ENCODE results near the gene KNTC1. TPM values are rescaled to one million over a fixed set of nuclear protein-coding genes. Genes with fewer than 3 reads are reported as not detected.

Gene KNTC1
- total RNA-seq, 1 experiment from 2014 or later, result 71.3 TPM

GRCh38 chr12:122602456-122602855, 75.4 kb downstream of the KNTC1 start:
- H3K27me3 ChIP-seq (ENCODE audit: insufficient read depth, low read length), result no peaks in the 10 kb centered on the region
- H3K27ac Mint-ChIP-seq, result no peak overlapping the region
- H4K91ac ChIP-seq (ENCODE audit: insufficient read length, low read depth, low read length), result no peak overlapping the region
- H3K27ac ChIP-seq (ENCODE audit: insufficient read length, low read depth, low read length), result no peak overlapping the region
- no peak overlapping the region for H2AK5ac ChIP-seq (ENCODE audit: insufficient read length, low read length)
- DNase-seq, result no peak
- no peak overlapping the region for H3K4ac ChIP-seq (ENCODE audit: low read depth, low read length)
- H3K4me1 ChIP-seq (ENCODE audit: insufficient read depth, low read length), result no peaks in the 10 kb centered on the region
- H4K20me1 ChIP-seq (ENCODE audit: control insufficient read depth, insufficient read depth, insufficient read length), result no peaks in the 10 kb centered on the region
- H3K79me2 ChIP-seq (ENCODE audit: insufficient read depth, low read length), result no peaks in the 10 kb centered on the region
- no peak overlapping the region for H4K8ac ChIP-seq (replicated peaks; ENCODE audit: insufficient read length, low read depth, low read length)
- no peaks in the 10 kb centered on the region for H3K27me3 Mint-ChIP-seq (ENCODE audit: low read depth)
- no peak overlapping the region for H2BK5ac ChIP-seq (ENCODE audit: insufficient read length, low read length)
- H2BK12ac ChIP-seq (ENCODE audit: insufficient read length, low read depth, low read length), result no peak overlapping the region
- no peak overlapping the region for H2BK15ac ChIP-seq (ENCODE audit: low read depth, low read length)
- H3K9ac ChIP-seq (ENCODE audit: extremely low read depth, insufficient read length, low read length), result no peak overlapping the region
- no peak overlapping the region for H3K4me3 Mint-ChIP-seq
- WGBS (ENCODE audit: extremely low coverage, insufficient read length, low lambda C conversion rate), result no CpG with 5 or more reads among the region's 2 CpGs
- H3K9me3 ChIP-seq (ENCODE audit: control insufficient read depth, low read depth, low read length), result no peaks in the 10 kb centered on the region
- no peak overlapping the region for H2AFZ ChIP-seq (ENCODE audit: low read length)
- TF ChIP-seq CTCF (conservative IDR thresholded peaks at IDR 0.05), result no peak
- H3K18ac ChIP-seq (ENCODE audit: insufficient read length, low read depth, low read length), result no peak overlapping the region
- no peaks in the 10 kb centered on the region for H3K9me3 Mint-ChIP-seq
- no peak overlapping the region for H3K4me2 ChIP-seq (ENCODE audit: insufficient read depth, insufficient read length, low read length)
- H3K14ac ChIP-seq (ENCODE audit: insufficient read depth, low read length), result no peak overlapping the region
- H3K4me1 Mint-ChIP-seq, result no peaks in the 10 kb centered on the region
- H3K23me2 ChIP-seq (ENCODE audit: insufficient read length, low read depth, low read length, poor library complexity, severe bottlenecking), result no peaks in the 10 kb centered on the region
- no peaks in the 10 kb centered on the region for H3K79me1 ChIP-seq (ENCODE audit: insufficient read depth, low read depth, low read length, poor library complexity, severe bottlenecking)
- no peak overlapping the region for H3K23ac ChIP-seq (ENCODE audit: insufficient read length, low read depth, low read length)
- no peak overlapping the region for H3K56ac ChIP-seq (ENCODE audit: insufficient read length, low read depth, low read length)
- no peak overlapping the region for H3T11ph ChIP-seq (ENCODE audit: low read length)
- H4K5ac ChIP-seq (ENCODE audit: insufficient read length, low read depth, low read length), result no peak overlapping the region
- no peak overlapping the region for H2BK120ac ChIP-seq (ENCODE audit: low read depth, low read length, poor library complexity, severe bottlenecking)
- H2BK20ac ChIP-seq (ENCODE audit: low read depth, low read length, poor library complexity, severe bottlenecking), result no peak overlapping the region
- peaks cover 29 to 73% (median 66%) of the 10 kb centered on the region in 3 experiments; a peak in 6 of 7 replicates for H3K36me3 Mint-ChIP-seq (ENCODE audit: insufficient read depth in 1 of 3, low read depth in 3 of 3)

Data from H9 (cell line).